GM12874 (cell line): ENCODE results near the gene IFNL1.
A peak's percentile ranks its signal among the peaks of the same experiment; 100 is the strongest.

Source experiments
- CTCF ChIP-seq: IDR thresholded peaks from 2 replicates; pipeline ENCODE4 v1.5.1; 2011; ENCODE audit warnings: low read depth, mild to moderate bottlenecking, control low read depth, low read length, moderate library complexity; ENCODE audit not compliant: insufficient read depth

The IFNL1 gene

DNA sequence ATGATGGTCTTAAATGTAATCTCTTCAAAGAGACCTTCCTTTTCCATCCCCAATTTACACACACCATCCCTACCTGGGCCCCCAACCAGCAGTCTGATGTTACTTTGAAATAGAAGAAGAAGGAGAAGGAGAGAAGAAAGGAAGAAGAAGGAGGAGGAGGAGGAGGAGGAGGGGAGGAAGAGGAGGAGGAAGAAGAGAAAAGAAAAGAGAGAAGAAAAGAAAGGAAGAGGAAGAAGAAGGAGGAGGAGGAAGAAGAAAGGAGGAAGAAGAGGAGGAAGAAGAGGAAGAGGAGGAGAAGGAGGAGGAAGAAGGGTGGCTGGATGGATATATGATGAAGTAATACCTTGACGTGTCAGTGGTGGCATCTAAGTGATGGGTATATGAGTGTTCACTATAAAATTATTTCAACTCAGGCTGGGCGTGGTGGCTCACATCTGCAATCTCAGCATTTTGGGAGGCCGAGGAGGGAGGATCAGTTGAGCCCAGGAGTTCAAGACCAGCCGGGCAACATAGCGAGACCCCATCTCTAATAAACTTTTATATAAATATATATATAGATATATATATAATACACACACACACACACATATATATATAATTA lies 28.1 kb downstream of the IFNL1 start:
- no peak for TF ChIP-seq CTCF

DNA sequence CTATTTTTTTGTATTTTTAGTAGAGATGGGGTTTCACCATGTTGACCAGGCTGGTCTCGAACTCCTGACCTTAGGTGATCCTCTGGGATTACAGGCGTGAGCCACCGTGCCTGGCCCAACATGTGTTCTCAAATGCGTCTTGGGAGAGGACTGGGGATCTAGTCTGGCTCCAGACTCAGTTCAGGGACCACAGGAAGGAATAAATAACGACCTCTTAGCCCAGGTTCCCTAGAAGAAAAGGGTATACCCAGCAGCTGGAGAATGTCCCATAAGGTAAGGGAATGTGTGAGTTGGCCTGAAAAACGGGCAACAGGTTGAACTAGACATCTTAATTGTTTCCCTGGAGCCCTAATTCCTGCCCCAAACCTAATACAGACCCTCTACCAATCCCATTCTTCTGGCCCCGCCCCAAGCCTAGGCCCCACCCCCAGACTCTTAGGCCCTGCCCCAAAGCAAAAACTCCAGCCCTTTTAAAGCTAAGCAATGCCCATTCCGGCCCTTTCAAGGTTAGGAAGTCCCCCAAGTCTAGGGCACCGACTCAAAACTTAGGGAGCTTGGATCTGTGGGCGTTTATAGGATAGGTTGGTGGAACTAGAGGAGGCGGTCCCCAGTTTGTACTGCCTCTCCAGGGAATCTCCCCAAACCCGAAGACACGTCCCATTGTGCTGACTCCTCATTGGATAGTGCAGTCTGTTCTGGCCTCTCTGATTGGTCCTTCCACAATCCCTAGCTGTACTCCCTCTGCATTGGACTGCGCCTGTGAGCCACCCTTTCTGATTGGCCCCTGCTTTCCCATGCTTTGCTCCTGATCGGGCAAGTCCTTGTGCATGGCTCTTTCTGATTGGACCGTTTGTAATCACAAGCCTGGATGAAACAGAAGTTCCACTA lies 29.8 kb downstream of the IFNL1 start:
- TF ChIP-seq CTCF: no peak

GRCh38 chr19:39327363-39328045 lies 31.3 kb downstream of the IFNL1 start:
- no peak for TF ChIP-seq CTCF

DNA sequence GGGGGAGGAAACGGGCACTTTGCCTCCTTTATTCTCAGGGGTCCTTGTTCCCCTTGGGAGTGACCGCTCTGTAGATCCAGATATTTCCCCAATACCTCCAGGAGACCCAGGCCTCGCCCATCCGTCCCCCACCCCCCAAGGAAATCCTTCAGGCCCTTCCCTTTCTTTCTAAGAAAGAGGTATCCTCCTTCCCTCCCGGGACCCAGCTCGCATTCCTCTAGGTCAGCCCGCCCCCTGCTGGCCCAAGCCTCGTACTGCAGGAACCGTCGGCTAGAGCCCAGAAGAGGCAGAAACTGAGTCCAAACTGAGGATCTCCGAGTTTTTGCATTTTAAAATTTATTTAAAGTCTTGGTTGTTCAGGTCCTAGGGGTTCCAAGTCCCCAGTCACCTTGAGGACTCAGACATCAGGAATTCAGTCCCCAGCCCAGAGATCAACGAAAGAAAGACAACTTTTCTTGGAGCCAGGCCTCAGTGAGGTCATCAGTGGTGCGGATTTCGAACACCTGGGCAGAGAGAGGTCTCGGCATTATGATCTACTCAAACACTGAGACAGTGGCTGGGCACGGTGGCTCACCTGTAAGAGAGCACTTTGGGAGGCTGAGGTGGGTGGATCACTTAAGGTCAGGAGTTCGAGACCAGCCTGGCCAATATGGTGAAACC lies 32.0 kb downstream of the IFNL1 start:
- peak; percentile 90 for TF ChIP-seq CTCF

- no peak for TF ChIP-seq CTCF
Observed at GRCh38 chr19:39329948-39330347, 33.7 kb downstream of the IFNL1 start.

DNA sequence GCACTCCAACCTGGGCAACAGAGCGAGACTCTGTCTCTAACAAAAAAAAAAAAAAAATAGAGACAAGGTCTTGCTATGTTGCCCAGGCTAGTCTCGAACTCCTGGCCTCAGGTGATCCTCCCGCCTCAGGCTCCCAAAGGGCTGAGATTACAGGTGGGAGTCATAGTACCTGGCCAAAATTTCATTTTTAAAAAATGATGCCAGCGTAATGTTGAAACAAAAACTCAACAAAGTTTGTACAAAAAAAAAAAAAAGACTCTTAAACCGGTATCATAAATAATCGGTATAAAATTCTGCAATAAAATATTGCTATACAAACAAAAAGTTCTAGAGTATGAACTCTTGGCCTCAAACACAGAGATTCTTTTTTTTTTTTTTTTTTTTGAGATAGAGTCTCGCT lies 36.1 kb downstream of the IFNL1 start:
- TF ChIP-seq CTCF: no peak

DNA sequence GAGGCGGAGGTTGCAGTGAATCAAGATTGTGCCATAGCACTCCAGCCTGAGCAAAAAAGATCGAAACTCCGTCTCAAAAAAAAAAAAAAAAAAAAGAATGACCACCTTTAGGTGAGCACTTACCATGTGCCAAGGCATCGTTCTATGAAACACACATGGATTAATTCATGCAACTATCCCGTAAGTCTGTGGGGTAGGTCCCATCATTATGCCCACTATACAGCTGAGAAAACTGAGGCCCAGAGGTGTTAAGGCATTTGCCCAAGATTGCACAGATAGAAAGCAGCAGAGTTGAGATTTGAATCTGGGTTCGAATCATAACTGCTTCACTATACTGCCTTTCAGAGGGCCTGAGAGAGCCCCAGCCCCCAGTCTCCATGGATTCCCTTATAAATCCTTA lies 37.3 kb downstream of the IFNL1 start:
- TF ChIP-seq CTCF: no peak
